DMS53 (cell line): ENCODE results near the gene ATP8B4.
"Not testable (repeated sequence)": the region's sequence is repeated elsewhere in the genome, so short reads cannot be mapped to it uniquely, and the experiment has no call there.

Source experiments
- DNase-seq: peaks from one replicate; lab custom pipeline; 2025; lab: John Stamatoyannopoulos, UW

ATP8B4 gene

GRCh38 chr15:50140983-50141382, 21.9 kb upstream of the ATP8B4 start:
- DNase-seq: no peak

GRCh38 chr15:50140098-50140497, 21.1 kb upstream of the ATP8B4 start:
- DNase-seq: no peak

GRCh38 chr15:50138391-50138790, 19.4 kb upstream of the ATP8B4 start:
- DNase-seq: peak; percentile 26

- no peak for DNase-seq
Observed at GRCh38 chr15:50137893-50138292, 18.9 kb upstream of the ATP8B4 start.

- no peak for DNase-seq
Observed at GRCh38 chr15:50137330-50137761, 18.3 kb upstream of the ATP8B4 start.

GRCh38 chr15:50135031-50135551, 16.1 kb upstream of the ATP8B4 start:
- no peak for DNase-seq

GRCh38 chr15:50134524-50135024, 15.5 kb upstream of the ATP8B4 start:
- DNase-seq: peak; percentile 4

GRCh38 chr15:50132251-50132984, 13.4 kb upstream of the ATP8B4 start:
- DNase-seq: not testable (repeated sequence)

GRCh38 chr15:50131617-50132016, 12.6 kb upstream of the ATP8B4 start:
- no peak for DNase-seq

GRCh38 chr15:50128266-50128665, 9.2 kb upstream of the ATP8B4 start:
- DNase-seq: peak; percentile 41

- no peak for DNase-seq
Observed at GRCh38 chr15:50127255-50127777, 8.3 kb upstream of the ATP8B4 start.

GRCh38 chr15:50126072-50126471, 7.0 kb upstream of the ATP8B4 start:
- no peak for DNase-seq

- no peak for DNase-seq
Observed at GRCh38 chr15:50124631-50125030, 5.6 kb upstream of the ATP8B4 start.

GRCh38 chr15:50123861-50124557, 5.0 kb upstream of the ATP8B4 start:
- DNase-seq: no peak

GRCh38 chr15:50120729-50121128, 1.7 kb upstream of the ATP8B4 start:
- DNase-seq: no peak

GRCh38 chr15:50117431-50118027, 1.5 kb downstream of the ATP8B4 start:
- DNase-seq: no peak

GRCh38 chr15:50116477-50116876, 2.6 kb downstream of the ATP8B4 start:
- peak; percentile 51 for DNase-seq

GRCh38 chr15:50113992-50114780, 4.8 kb downstream of the ATP8B4 start:
- DNase-seq: no peak

GRCh38 chr15:50113187-50113505, 5.9 kb downstream of the ATP8B4 start:
- DNase-seq: no peak

GRCh38 chr15:50112488-50113186, 6.4 kb downstream of the ATP8B4 start:
- DNase-seq: no peak

GRCh38 chr15:50110285-50110684, 8.7 kb downstream of the ATP8B4 start:
- DNase-seq: no peak
